Stimulated activated CD4-positive, alpha-beta T cell treated with anti-CD3 and anti-CD28 coated beads, Interleukin-4, amount 100 ng/mL, for 1 hour (primary cell): Measurements from ENCODE around the gene SLF1.

ENCODE experiments used
- DNase-seq: peaks from one replicate; pipeline ENCODE4 v3.0.0-alpha.2; 2020

Gene SLF1

GRCh38 chr5:94725142-94725541 lies 106.7 kb downstream of the SLF1 start:
- no peak for DNase-seq

GRCh38 chr5:94731471-94731870 lies 113.0 kb downstream of the SLF1 start:
- no peak for DNase-seq

DNA sequence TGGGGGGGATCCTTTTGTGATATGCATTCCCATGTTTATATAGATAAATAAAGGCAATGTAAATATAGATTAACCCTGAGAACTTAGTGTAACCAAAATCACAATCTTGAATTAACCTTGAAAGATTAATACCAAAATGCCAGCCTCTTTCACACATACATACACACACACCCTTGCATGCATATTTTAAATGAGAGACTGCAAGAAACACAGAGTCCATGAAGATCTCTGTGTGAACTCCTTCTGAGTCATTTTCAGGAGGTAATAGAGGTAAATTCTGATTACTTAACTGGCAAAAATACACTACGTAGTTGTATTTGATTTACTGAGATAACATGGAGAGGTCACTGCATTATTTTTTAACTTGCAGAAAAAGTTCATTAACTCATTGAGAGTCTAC lies 118.0 kb downstream of the SLF1 start:
- DNase-seq = no peak

- no peak for DNase-seq
Observed at GRCh38 chr5:94740286-94740685, 121.8 kb downstream of the SLF1 start.

DNA sequence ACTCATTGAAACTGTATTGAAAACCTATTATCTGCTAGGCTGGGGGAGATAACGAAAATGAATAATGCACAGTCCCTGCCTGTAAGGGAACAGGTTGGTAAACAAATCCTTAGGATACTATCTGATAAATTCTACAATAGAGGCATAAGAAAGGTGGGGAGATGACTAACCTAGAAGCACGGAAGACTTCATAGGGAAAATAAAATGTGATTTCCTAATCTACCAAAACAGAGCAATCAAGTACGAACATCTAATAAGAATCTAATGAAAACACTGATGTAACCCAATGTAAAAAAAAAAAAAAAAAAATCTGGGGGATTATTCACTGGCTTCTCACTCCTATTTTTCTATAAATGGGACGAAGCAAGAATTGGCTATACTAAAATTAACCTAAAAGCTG lies 124.4 kb downstream of the SLF1 start:
- DNase-seq = no peak

- no peak for DNase-seq
Observed at GRCh38 chr5:94744906-94745305, 126.4 kb downstream of the SLF1 start.

DNA sequence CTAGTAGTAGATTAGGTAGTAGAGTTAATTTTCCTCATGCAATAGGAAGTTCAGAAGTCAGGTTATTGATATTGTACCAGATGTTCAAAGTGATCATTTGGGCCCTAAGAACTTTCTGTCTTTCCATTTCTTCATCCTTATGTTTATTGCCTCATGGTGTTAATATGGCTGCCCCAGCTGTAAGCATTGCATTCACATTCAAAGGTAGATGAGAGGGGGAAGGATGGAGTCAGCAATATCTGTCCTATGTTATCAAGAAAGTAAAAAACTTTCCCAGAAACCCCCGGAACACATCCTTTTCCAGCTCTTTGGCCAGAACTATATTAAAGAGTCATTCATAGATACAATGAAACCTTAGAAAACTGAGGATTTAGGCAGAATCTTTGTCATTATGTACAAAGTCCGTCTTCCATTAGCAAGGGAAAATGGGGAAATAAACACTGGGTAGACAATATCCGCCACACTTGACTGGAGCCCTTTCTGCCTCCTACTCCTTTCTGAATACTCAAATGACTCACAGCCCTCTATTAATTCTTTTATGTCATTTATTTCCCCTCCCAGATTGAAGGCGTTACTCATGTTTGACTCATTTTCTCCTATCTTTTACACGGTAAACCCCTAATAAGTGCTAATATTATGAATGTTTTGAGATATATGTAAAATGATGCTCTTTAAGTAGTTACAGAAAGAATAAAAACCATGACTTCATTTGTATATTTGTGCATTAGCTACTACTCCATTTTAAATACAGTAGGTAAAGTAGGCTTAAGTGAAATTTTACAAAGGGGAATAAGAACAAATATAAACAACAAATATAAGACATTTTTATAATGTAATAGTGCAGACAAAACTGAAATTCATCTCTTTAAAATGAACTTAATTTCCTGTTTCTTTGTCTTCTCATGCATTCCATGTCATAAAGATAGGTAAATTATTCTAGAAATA lies 127.6 kb downstream of the SLF1 start:
- no peak for DNase-seq

DNA sequence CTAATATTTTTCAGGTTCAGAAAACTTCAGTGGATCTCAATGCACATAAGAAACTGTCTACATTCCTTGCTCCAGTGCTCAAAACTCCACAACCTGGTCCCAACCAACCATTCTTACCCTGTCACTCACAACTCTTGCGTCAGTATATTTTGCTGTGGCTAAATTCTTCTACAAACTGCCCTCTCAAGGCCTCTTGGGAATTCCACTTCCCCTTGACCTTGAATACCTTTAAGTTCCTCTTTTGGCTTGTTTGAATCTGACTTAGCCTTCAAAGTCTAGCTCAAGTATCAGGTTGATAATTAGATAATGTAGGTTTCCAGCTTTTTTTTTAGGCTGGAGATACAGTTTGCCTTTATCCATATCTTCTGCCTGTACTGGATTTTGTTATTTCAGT lies 128.3 kb downstream of the SLF1 start:
- no peak for DNase-seq
